Stimulated activated CD8-positive, alpha-beta memory T cell treated with anti-CD3 and anti-CD28 coated beads, Interleukin-4, amount 100 ng/mL, for 4 hours (primary cell): ENCODE results near the gene TSEN34.
"Not testable (repeated sequence)": the region's sequence is repeated elsewhere in the genome, so short reads cannot be mapped to it uniquely, and the experiment has no call there.

Experiments
- DNase-seq, 2 donors: peaks; one replicate each; pipeline ENCODE4 v3.0.0-alpha.2; 2020; ENCODE audit warnings: low read depth in 2 of 2, low spot score in 1 of 2

TSEN34 gene

DNA sequence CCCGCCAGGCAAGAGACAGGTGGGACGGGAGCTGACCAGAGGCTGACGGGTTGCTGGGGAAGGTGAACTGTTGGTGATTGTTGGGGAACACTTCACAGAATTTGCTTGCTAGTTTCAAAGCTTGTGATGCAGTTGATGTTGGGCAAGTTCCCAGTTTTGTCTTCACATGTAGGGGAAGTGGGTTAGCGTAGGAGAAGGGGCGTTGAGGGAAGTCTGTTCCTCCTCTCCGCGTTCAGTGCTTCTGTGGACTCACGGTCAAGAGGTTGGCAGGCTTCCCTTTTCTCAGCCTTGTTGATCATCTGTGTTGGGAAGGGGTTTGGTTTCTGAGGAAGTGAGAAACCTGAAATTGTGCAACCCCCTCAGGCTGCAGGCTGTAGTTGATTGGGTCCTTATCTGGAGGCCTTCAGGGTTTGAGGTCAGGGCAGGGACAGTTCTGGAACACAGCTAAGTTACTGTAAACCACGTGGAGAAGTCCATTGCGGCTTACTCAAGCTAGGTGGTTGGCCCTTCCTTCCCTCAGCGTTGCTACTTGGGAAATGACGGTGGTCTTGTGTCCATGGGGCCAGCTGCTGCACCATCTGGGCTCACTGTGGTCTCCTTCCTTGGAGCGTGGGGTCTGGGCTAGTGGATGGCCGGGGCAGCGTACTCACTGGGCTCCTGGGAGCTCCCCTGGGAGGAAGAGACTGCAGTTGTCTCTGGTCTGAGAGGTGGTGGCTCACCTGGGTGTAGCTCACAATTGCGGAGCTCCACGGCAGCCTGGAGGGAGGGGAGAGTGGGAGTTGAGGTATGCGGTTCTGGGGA lies 17.1 kb downstream of the TSEN34 start:
- DNase-seq: no peak

DNA sequence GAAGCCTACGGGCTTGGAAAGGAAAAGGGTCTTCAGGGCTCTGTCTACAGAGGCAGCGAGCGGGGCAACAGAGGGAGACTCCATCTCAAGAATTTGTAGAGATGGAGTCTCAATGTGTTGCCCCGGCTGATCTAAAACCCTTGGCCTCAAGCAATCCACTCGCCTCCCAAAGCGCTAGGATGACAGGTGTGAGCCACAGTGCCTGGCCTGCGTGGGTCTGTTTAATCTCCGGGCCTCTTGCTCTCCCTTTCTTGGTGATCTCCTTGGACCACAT lies 17.6 kb downstream of the TSEN34 start:
- no peak for DNase-seq

DNA sequence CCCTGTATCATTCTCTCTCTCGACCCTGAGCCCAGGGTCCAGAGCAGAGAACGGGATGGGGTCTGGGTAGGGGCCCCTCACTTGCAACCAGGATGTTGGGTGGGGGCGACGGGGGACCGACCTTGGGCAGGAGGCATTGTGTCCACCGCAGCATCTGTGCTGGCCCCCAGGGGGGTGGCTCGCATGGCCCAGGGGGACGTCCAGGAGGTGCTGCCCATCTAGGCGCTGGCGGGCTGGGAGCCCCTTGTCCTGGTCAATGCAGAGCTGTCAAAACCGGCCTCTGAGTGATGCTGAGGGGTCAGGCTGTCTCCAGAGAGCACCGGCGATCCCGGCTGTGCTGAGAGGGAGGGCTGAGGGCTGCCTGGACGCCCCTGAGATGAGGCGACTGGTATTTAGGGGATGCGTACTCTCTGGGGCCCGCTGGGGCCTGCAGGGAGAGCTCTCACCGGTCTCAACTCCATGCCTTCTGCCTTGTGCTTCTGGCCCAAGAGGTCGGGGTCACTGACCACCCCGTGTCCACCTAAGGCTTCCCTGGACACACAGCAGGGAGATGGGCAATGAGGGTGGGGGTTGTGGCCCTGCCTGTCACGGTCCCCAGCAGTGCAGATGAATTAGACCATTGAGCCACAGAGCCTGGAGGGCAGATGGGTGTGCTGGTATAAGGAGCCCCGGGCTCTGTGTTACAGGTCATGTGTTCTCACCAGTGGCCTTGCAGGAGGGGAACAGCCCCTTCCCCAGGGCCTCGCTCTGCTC lies 18.1 kb downstream of the TSEN34 start:
- no peak for DNase-seq

DNA sequence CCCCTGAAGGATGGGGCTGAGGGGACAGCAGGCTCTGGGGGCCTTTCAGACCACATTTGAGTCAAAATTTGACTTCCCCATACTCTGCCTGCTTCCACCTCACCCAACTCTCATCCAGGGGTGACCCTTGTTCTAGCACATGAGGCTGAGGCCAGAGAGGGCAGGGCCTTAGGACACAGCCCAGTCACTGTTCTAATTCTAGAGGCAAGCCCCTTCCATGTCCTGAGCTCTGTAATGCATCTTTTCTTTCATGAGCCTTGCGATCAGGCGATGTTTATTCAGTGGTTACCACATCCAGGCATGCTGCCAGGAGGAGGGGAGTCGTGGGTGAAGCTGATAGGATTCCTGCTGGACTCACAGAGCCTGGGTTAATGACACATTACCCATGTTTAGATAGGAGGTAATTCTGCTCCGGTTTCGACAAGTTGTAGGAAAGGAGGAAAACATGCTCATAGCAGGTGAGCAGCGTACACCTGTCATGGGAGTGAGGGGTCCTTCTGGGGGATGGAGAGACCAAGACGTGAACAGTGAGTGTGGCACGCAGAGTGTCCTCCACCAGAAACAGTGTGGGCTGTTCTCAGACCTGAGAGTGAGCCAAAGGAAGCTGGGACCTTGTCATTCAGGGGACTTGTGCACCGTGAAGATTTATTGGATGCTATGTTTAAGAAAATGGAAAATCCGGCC lies 18.8 kb downstream of the TSEN34 start:
- no peak for DNase-seq

DNA sequence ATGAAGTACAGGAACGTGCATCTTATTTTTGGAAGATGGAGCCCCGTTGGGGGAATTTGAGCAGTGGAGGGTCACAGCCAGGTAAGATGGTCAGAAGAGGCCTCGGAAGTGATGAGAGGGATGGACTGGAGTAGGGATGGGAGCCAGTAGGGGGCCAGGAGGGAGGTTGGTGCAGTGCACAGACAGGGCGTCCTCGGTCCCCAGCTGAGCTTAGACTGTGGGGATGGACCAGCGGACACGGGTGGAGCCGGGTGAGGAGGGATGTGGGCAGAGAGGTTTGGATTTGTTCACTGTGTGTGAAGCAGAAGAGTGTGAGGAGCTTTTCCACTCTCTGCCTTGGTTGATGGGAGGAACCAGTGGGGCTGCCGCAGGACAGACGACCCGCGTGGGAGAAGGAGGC lies 20.1 kb downstream of the TSEN34 start:
- no peak for DNase-seq

GRCh38 chr19:54214217-54214616 lies 23.1 kb downstream of the TSEN34 start:
- DNase-seq: not testable (repeated sequence)

DNA sequence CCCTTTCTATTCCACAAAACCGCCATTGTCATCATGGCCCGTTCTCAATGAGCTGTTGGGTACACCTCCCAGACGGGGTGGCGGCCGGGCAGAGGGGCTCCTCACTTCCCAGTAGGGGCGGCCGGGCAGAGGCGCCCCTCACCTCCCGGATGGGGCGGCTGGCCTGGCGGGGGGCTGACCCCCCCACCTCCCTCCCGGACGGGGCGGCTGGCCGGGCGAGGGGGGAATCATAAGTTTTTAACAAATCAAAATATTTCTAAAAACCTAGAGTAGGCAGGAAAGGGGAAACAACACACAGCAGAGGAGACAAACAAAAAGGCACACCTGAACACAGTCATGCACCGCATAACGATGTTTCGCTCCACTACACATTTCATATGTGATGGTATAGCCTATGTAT lies 23.6 kb downstream of the TSEN34 start:
- not testable (repeated sequence) for DNase-seq

DNA sequence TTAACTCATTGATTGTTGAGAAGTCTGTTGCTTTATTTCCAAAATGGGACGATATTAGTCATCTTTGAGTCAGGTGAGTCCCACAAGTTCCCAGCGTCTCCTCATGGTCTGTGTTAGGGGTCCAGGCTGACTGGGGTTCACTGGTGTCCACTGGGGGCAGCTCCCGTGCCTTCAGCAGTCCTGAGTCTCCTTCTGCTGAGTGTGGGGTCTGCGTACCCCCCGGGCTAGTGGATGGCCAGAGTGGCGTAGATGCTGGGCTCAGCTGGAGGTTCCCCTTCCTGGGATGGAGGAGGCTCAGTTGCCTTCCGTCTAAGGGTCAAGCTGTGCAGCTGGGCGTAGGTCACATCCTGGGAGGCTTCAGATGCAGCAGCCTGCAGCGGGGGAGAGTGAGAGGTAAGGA lies 25.8 kb downstream of the TSEN34 start:
- no peak for DNase-seq

GRCh38 chr19:54217517-54218247 lies 26.6 kb downstream of the TSEN34 start:
- not testable (repeated sequence) for DNase-seq

DNA sequence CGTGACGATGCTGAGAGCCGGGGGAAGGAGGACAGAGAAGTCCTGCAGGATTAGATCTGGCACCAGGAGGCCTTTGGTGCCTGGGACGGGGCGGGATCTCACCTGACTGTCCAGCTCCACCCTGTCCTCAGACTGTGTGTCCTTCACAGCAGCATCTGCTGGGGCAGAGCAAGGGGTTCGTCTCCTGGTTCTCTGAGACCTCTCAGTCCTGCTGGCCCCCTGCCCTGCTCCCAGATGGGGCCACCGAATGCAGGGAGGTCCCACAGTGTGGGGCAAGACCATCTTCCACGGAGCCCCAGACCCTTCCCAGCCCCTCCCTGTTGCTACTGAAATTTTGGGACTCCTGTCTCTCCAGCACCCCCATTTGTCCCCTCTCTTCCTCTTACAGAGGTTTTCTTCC lies 27.2 kb downstream of the TSEN34 start:
- DNase-seq: no peak

GRCh38 chr19:54218960-54219661 lies 28.0 kb downstream of the TSEN34 start:
- DNase-seq: no peak

- not testable (repeated sequence) for DNase-seq
Measured at GRCh38 chr19:54219702-54220101, 28.6 kb downstream of the TSEN34 start.

DNA sequence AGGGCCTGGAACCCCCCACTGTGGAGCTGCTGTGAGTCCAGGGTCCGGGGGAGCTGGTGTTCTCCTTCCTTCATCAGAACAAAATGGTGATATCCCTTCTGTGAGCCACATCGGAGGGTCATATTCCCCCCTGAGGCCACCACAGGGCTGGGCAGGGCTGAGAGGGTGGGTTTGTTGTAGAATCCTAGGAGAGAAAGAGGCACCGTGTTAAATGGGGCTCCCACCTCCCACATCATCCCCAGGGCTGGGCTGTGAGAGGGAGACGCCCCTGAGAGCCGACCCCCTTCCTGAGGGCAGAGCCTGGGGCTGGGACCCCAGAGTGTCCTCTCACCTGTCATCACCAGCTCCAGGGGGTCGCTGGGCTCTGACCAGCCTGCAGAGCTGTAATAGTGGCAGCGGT lies 30.8 kb downstream of the TSEN34 start:
- DNase-seq: not testable (repeated sequence)

DNA sequence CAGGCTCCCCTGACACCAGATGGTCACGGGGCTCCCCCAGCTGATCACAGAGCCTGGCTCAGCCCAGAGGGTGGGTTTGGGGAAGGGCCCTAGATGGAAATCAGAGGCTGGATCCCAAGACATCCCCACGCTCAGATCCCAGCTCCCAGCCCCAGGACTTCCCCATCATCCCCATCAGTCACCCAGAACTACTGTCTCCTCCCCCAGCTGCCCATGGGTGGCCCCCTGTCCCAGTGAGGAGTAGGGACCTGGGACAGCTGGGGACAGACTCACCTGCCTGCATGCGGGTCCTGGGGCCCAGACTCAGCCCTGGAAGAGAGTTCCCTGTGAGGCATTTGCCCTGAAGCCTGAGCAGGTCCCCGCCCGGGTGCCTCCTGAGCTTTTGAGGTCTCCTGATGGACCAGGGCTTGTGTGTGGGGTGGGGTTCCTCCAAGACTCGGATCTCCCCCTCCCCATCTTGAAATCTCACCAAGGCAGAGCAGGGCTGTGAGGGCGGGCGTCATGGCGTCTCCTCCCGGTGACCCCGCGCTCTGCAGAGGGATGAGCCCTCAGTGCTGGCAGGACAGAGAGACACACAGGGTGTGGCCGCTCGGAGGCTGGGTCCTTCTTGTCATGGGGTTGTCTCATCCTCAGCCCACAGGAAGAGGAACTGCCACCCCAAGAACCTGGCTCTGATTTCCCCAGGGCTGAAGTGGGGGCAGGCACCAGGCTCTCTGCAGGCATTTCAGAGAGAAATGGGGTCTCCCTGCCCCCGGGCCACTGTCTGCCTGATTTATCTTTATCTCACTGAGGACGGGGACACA lies 31.6 kb downstream of the TSEN34 start, which contains the start of gene LILRB3:
Gene LILRB3 (minus strand): TSS at position 534 of the 803 bp plus-strand sequence. CDS start 31 bp downstream, at position 503.
- DNase-seq: not testable (repeated sequence)

DNA sequence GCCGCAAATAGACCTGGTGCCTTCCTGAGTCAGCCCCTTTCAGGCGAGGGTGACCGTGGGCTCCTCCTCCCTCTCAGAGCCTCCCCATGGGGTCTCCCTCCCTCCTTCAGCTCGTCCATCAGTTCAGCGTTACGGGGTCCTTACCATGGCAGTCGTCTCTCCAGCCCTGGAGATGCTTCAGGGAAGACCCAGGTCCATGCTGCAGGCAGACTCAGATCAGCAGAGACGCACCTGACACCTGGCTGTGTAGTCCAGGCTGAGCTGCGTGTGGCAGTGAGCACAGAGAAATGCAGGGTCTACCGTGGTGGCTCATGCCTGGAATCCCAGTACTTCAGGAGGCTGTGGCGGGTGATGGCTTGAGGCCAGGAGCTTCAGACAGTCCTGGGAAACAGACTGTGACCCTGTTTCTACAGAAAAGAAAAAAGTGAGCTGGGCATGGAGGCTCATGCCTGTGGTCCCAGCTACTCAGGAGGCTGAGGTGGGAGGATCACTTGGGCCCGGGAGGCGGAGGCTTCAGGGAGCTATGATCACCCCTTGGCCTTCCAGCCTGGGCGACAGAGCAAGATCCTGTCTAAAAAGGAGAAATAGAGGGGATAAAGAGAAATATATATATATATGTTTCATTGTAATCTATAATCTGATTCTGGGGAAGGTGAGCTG lies 32.3 kb downstream of the TSEN34 start:
- DNase-seq: not testable (repeated sequence)

DNA sequence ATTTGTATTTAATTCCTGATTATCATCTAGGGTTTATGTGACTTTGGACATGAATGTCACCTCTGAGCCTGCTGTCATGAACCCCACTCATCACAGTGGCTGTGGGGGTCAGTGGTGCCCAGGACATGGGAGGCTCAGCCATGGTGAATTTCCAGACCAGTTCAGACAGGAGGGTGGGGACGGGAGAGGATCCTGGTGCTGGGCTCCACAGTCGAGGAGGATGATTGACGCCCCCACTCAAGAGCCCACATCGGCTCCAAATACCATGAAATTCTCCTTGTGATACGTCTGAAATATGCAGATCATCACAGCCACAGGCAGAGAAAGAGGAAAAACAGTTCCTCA lies 32.8 kb downstream of the TSEN34 start:
- not testable (repeated sequence) for DNase-seq

DNA sequence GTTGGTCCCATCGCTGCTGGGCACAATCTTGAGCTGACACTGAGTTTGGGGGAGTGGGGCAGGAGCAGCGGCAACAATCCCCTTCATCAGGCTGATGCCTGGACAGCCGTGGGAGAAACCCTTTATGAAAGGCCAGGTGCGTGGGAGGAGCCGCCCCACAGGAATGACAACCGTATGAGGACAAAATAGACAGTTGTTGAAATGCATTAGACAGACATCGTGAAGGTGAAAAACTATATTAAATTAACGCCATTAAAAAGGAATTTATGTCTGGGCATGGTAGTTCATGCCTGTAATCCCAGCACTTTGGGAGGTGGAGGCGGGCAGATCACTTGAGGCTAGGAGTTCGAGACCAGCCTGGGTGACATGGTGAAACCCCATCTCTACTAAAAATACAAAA lies 33.5 kb downstream of the TSEN34 start:
- DNase-seq: not testable (repeated sequence)

DNA sequence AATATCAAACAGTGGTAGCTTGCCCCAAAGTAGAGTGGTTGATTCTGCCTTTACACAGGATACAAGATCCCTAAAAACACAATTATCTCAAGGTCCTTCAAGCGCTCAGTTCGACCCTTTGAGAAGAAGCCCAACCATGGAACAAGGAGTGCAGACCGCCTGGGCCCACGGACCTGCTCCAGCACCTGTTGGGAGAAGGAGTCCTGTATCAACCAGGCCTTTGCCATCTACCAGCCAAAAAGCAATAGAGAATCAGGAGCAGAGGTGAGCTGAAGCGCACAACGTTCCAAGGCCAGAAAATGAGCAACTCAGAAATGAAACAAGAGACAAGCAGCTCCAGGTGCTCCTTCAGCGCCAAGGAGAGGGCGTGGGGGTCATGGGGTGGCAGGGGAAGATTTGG lies 38.0 kb downstream of the TSEN34 start:
- DNase-seq: no peak

DNA sequence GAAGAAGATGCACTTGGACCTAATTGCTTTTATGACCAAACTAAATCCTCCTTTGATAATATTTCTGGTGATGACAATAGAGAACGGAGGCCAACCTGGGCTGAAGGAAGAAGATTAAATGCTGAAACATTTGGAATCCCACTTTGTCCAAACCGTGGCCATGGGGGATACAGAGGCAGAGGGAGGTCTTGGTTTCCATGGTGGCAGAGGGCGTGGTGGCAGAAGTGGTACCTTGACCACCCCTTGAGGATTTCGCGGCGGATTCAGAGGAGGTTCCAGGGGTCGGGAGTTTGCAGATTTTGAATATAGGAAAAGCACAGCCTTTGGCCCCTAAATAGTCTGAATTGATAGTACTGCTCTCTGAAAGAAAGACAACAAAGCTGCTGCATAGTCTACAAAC lies 38.9 kb downstream of the TSEN34 start:
- no peak for DNase-seq
